GM12864 (cell line): ENCODE results near the gene KIF16B.

Experiments
- DNase-seq: peaks from one replicate; pipeline ENCODE4 v3.0.0-alpha.2; 2011; ENCODE audit warnings: low read depth
- H3K4me3 ChIP-seq: 2 replicates; pipeline ENCODE4 v1.5.1; 2011; ENCODE audit warnings: mild to moderate bottlenecking, low read depth, low read length, control low read depth
- CTCF ChIP-seq: IDR thresholded peaks from 2 replicates; pipeline ENCODE4 v1.5.1; 2011; ENCODE audit warnings: low read depth, mild to moderate bottlenecking, moderate library complexity, low read length, control low read depth, inconsistent platforms; ENCODE audit errors: missing control alignments

Gene KIF16B

DNA sequence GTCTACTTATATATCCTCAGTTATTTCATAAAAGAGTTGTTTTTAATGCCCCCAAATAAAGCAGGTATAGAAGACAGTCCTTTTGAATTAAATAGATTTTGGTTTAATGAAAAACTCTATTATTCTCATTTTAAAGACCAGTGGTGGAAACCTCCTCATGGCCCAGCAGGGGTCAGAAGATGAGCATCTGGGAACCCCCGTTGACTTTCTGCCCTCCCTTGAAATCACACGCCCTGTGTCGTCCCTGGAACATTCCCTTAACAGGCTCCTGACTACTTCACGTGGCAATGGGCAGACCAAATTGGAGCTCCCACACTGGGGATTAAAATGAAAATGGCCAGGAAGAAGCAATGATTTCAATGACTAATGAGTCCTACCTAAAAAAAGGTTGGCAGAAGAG is 220.9 kb downstream of the KIF16B start:
- TF ChIP-seq CTCF, result no peak
- no peak overlapping the region for H3K4me3 ChIP-seq
- DNase-seq, result no peak

GRCh38 chr20:16351415-16351814 is 221.8 kb downstream of the KIF16B start:
- TF ChIP-seq CTCF, result no peak
- no peak overlapping the region for H3K4me3 ChIP-seq
- no peak for DNase-seq

DNA sequence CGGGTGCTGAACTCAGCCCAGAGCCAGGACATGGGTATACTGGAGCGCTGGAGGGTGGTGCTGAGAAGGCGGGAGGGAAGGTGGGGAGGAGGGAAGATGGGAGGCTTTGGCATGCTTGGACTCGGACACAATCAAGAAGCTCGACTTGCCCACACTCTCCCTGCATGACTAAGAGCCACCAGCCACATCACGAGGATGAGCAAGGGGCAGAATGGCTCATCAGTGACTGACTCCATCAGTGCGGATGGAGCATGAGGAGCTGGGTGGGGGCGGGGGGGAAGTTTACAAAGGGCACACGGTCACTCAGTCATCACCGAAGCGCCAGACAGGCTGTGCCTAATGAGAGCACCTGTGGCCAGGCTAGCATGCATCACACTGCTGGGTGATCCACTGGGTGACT is 222.8 kb downstream of the KIF16B start:
- DNase-seq, result no peak
- H3K4me3 ChIP-seq, result no peak overlapping the region
- TF ChIP-seq CTCF, result no peak

GRCh38 chr20:16349523-16350260 is 223.6 kb downstream of the KIF16B start:
- no peak overlapping the region for H3K4me3 ChIP-seq
- DNase-seq, result no peak
- no peak for TF ChIP-seq CTCF

DNA sequence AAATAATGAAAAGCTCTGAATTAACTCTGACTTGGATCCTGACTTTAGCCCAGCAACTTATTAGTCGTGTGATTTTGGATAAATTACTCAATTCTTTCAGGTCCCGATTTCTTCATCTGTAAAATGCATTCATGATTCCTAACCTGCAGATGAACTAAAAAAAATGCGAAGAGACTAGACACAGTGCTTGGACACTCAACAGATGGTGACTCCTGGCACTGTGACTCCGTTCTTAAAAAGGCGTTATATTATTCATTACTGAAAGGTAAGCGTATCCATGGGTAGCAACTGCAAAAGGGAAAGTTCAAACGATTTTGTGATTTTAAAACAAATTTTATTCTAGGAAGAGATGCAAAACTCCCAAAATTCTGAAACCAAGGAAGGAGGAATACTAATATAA is 226.3 kb downstream of the KIF16B start:
- no peak for TF ChIP-seq CTCF
- no peak overlapping the region for H3K4me3 ChIP-seq
- DNase-seq, result no peak

- no peak for DNase-seq
- H3K4me3 ChIP-seq, result no peak overlapping the region
These were observed 235.5 kb downstream of the KIF16B start for GRCh38 chr20:16337707-16338106.

More at GRCh38 chr20:16337707-16338106, 235.5 kb downstream of the KIF16B start:
- TF ChIP-seq CTCF, result no peak
